ENCODE results near the gene MAPKBP1.

The MAPKBP1 gene

GRCh38 chr15:41851167-41851523, 76.9 kb downstream of the MAPKBP1 start:
- DNase-seq, result no peak

GRCh38 chr15:41851755-41852370, 77.6 kb downstream of the MAPKBP1 start:
- no peak for DNase-seq

- DNase-seq, result no peak
Measured at GRCh38 chr15:41852736-41853590, 78.7 kb downstream of the MAPKBP1 start.

GRCh38 chr15:41853831-41854230, 79.5 kb downstream of the MAPKBP1 start:
- no peak for DNase-seq

GRCh38 chr15:41854443-41854842, 80.2 kb downstream of the MAPKBP1 start:
- DNase-seq, result no peak

GRCh38 chr15:41855261-41855961, 81.1 kb downstream of the MAPKBP1 start:
- no peak for DNase-seq

GRCh38 chr15:41856262-41856661, 82.0 kb downstream of the MAPKBP1 start:
- DNase-seq, result no peak

GRCh38 chr15:41856716-41857115, 82.4 kb downstream of the MAPKBP1 start:
- DNase-seq, result no peak

GRCh38 chr15:41857316-41857715, 83.0 kb downstream of the MAPKBP1 start:
- DNase-seq, result no peak

GRCh38 chr15:41858756-41859155, 84.5 kb downstream of the MAPKBP1 start:
- DNase-seq, result no peak

GRCh38 chr15:41860049-41860828, 86.0 kb downstream of the MAPKBP1 start:
- DNase-seq, result no peak

- DNase-seq, result no peak
Measured at GRCh38 chr15:41861736-41862356, 87.6 kb downstream of the MAPKBP1 start.

- DNase-seq, result no peak
Measured at GRCh38 chr15:41862515-41863116, 88.3 kb downstream of the MAPKBP1 start.

GRCh38 chr15:41865490-41866055, 91.3 kb downstream of the MAPKBP1 start:
- no peak for DNase-seq

GRCh38 chr15:41866263-41866703, 92.0 kb downstream of the MAPKBP1 start:
- no peak for DNase-seq

GRCh38 chr15:41866872-41867579, 92.7 kb downstream of the MAPKBP1 start:
- no peak for DNase-seq

- no peak for DNase-seq
Measured at GRCh38 chr15:41868321-41868720, 94.0 kb downstream of the MAPKBP1 start.

GRCh38 chr15:41869770-41870688, 95.7 kb downstream of the MAPKBP1 start:
- no peak for DNase-seq

- peak in 4 of 5 experiments; percentile 26 to 92 (median 42) for DNase-seq
Measured at GRCh38 chr15:41870689-41871081, 96.4 kb downstream of the MAPKBP1 start.
